ENCODE data around the gene INMT.

INMT gene

DNA sequence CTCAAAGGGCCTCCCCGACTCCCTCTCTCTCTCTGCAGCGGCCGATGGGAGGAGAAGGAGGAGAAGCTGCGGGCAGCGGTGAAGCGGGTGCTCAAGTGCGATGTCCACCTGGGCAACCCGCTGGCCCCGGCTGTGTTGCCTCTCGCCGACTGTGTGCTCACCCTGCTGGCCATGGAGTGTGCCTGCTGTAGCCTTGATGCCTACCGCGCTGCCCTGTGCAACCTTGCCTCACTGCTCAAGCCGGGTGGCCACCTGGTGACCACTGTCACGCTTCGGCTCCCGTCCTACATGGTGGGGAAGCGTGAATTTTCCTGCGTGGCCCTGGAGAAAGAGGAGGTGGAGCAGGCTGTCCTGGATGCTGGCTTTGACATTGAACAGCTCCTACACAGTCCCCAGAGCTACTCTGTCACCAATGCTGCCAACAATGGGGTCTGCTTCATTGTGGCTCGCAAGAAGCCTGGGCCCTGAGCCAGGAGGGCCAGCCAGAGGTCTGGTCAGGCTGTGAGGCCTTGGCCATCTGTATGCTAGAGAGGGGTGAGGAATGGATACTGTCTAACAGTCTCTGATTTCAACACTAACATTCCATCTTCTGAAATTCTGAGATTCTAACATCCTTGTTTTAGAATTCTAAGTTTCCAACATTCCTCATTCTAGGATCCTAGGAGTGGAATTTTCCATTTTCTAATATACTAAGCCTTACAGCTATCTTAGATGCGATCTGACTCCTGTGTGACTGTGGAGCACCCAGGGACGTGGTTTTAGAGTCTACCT, 3.6 kb downstream of the INMT start:
- DNase-seq, result no peak

DNA sequence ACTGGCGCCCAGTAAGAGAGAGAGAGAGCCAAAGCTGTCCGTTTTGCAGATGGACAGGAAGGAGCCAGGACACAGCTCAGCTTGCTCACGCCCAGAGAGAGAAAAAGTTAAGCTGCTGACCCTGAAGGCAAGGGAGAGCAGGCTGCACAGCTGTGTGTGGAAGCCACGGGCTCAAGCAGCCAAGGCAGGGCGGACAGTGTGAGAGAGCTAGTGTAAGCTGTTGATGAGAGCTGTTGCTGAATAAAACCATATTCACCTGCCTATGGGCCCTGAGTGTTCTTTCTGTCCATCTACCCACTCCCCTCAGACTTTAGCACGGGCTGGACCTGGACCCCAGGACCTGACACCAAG, 5.4 kb downstream of the INMT start:
- DNase-seq, result no peak

DNA sequence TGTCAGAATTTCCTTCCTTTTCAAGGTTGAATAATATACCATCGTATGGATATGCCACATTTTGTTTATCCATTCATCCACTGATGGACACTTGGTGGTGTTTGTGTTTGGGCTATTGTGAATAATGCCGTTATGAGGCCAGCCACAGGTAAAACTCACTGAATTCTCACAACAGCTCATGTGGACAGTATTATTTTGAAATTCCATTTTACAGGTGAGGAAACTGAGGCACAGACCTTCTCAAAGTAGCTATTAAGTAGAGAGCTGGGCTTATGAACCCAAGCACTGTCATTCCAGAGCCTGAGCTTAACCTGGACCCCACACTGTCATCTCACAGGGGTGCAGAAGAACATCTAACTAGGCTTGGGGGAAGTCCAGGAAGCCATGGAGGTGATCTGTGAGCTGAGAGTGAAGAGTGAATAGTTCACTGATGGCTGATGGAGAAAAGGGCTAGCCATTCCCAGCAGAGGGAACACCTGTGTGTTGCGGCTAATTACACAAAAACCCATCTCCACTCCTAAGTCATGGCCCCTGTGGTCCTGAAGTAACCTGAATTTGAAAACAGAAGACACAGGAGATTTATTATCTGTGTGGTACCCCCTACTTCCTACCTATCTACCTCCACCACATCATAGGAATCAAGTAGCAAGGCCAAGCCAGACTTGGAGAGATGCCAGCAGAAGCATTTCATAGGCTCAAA, 8.7 kb downstream of the INMT start:
- DNase-seq, result no peak

DNA sequence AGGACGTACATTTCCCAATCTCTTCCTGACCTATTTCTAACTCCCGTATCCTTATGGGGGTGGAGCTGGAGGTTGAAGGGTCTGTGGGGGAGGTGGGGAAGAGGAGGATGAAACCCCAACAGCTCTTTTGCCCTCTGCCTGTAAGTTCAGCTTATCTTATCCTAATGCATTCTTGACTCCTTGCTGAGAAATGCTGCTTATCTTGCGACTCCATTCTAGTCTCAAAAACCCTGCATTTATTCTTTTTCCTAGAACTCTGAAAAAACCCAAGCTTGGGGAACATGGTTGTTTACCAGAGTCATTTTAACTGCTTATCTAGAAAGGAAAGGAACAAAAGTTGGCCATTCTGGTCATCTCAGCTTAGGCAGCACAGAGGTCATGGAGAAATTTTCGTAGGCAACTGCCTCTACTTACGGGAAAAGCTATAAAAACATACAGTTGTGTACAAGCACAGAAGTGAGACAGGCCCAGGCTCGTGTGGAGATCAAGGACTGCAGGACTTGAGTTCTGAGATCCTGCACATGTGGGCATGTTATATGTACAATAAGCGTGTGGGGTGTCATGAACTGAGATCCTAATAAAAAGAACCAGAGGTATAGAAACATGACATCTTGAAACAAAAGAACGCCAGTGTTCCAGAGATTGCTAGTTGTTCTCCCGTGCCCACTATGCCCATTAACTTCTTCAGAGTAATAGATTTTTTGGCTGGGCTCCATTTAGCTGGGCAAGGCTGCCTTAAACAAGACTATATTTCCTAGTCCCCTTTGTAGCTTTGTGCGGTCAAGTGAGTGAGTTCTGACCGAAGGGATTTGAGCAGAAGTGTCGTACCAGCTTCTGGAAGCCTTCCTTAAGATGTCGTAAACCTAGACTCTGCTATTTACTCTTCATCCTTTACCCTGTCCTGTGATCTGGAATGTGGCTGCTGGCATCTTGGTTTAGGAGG, 9.6 kb downstream of the INMT start:
- DNase-seq, result no peak

DNA sequence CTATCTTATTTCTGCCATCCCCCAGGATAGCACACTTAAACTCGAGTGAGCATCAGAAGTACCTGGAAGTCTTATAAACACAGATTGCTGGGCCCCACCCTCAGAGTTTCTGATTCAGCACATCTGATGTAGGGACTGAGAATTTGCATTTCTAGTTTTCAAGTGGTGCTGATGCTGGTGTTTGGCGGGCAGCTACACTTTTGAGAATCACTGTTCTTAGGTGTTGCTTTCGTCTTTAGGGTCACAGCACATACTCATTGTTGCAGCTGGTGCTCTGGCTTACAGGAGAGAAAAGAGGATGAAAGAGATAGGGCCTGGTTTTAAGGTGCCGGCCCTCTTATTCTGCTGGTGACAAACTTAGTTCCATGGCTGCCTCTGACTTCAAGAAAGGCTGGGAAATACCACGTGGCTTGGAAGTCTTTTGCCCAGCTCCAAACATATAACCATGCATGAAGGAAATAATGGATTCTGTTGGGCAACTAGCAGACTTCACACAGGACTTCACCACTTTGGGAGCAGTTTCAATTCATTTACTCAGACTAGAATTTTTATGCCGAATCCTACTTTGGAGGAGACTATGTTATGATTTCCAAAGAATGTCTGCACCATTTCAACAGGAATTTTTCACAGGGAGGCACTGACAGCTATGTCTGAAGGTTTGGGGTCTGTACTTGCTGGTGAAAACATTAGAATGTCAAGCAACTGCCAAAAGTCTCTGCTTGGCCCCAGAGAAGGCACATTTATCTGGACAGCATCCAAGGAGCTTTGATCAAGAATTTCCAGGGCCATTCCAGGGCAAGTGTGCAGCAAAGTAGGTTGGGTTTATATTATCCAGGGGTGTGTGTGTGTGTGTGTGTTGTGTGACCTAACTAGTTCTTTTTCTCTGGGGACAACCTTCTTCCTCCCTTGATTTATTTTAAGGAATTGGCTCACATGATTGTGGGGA, 12.4 kb downstream of the INMT start:
- DNase-seq, result no peak

DNA sequence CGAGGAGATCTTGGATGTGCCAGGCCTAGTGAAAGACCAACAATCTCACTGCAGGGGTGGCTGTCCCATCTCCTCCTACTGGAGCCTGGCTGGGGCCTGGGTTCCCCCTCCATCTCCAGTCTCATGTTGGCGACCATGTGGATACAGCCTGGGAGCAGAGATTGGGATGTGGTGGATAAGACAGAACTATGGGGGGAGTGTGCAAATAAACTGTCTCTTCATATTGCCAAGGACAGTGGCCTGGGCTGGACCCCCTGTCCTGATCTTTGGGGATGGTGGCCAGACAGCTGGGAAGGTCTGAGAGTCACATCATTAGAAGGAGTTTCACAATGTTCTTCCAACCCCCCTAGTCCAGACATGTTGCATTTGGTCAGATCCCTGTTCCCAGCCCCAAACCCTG, 13.5 kb downstream of the INMT start:
- DNase-seq, result no peak

DNA sequence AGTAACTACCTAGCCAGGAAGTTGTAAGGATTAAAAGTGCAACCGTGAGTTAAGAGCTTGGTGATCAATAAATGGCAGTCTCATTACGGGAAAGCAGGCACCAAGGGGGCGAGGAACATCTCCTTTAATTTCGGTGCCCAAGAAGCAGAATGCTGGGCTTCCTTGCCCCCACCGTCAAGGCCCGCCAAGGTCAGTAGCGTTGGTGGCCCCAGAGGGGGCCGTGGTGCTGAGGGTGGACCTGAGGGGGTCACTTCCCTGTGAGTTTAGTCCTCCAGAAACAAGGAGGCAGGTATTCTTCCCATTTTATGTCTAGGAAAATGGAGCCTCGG, 18.9 kb downstream of the INMT start:
- no peak for DNase-seq

DNA sequence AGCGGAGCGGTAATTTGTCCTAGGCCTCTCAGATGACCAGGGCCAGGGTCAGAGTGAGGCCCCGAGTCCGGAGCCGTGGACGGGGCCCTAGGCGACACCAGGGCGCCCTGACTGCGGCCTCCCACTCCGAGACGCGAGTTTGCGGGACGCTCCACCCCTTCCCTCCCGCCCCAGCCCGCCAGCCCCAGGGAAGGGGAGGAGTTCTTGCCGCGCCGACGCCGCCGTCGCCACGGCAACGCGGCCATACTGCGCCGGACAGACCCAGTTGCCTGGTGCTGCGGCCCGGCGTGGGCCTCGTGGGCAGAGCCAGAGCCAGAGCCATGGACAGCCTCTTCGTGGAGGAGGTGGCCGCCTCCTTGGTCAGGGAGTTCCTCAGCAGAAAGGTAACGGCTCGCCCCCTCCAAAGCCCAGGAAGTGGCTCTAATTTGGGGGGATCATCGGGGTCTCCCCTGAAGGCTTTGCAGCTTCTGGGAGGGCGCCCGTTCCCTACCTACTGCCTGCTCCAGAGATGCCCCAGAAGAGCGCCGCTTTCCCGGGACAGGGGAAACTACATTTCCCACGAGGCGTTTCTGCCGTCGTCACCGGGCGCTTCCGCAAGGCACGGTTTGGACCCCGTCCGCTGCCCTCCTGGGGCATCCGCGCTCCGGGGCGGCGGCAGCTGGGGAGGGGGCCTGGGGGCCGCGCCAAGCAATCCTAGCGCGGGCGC, 19.4 kb downstream of the INMT start, which contains the start of gene MINDY4:
TSS of gene MINDY4 (plus strand) at position 244 of the 706 bp plus-strand sequence. CDS start at position 321, 77 bp downstream.
- peak; percentile 55 for DNase-seq

DNA sequence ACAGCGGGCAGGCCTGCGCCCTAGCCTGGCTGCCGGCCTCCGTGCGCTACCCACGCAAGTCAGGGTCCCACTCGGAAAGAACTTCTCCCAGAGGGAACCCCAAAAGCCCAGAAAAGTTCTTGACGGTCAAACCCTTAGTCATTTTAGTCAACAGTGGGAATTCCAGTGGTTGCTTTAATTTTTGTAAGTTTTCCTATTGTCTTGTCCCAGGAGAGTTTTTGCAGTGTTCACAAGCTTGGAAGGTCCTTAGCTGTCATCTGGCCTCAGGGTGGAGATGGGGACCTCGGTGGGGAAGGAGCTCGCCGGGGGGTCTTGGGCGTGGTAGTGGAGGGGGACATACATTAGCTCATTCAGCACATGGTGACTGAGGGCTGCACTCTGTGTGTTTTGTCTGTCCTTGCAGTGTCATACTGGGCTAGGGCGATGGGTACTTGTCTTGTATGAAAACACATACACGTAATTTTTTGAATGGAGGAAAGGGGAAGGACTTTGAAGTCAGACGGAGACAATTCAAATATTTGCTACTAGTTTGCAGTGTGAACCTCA, 20.0 kb downstream of the INMT start:
- DNase-seq, result no peak

DNA sequence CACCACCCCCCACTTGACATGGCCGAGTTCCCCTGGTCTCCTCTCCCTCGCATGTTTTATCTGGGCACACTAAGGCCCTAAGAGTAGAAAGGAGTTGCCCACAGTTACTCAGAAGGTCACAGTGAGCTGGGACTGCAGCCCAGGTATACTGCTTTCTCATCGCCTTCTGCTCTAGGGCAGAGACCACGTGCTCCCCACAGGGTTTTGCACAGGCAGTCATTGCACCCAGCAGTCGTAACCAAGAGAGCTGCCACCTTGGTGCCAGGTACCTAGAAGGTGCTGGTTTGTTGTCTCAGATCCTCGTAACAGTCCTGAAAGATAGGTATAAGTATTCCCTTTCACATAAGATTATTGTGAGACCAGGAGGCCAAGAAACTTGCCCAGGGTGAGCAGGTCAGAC, 21.0 kb downstream of the INMT start:
- no peak for DNase-seq

DNA sequence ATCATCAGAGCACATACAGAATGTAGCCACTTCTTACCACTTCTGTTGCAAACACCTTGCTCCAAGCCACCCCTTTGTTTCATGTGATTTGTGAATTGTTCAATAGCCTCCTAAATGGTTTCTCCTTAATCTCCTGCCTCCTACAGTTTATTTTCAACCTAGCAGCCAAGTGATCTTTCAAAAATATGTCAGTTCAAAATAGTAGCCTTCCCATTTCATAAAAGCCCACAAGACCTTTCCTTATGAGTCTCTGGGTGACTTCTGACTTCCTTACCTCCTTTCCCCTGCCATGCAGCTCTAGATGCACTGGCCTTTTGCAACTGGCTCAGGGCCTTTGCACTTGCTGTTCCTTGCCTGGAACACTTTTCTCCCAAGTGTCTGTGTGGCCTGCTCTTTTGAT, 24.1 kb downstream of the INMT start:
- no peak for DNase-seq

DNA sequence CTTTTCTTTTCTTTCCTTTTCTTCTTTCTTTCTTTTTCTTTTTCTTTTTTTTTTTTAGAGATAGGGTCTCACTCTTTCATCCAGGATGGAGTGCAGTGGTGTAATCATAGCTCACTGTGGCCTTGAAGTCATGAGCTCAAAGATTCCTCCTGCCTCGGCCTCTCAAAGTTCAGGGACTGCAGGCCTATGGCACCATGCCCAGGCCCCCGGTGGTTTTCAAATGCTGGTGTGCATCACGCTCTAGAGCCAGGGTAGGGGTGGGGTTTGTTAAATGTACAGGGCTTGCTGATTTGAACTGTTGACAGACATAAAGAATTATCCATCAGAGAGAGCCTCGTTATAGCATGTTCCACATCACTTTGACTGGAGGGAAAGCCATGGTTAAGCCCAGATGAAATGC, 25.0 kb downstream of the INMT start:
- no peak for DNase-seq

DNA sequence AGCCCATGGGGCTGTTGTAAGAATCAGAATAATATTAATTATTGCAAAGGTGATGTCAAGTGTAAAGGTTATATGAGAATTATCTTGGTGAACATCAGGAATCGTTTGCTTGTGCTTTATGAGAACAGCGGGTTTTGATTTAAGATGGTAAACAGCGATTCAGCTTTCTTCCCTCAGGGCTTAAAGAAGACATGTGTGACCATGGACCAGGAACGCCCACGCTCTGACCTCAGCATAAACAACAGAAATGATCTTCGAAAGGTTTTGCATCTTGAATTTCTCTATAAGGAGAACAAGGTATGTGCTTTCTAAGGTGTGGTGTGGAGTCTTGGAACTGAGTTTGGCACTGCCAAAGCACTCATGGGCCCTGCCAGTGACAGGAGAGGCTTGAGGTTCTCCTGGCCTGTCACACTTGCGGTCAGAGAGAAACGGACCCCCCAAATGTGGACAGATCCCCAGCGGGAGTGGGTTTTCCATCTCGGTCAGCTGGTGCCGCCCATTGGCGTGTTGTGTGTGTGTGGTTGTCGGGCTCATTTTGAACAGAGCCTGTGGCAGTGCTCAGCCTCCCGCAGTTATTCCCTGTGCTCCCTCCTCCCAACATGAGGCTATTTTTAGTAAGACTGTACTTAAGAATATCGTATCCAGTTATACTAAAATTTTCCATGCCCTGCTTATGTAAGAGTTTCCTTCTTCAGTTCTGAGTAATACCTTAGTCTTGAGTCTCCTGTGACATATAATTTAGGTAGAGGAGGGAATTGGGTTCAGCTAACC, 26.5 kb downstream of the INMT start:
- no peak for DNase-seq

DNA sequence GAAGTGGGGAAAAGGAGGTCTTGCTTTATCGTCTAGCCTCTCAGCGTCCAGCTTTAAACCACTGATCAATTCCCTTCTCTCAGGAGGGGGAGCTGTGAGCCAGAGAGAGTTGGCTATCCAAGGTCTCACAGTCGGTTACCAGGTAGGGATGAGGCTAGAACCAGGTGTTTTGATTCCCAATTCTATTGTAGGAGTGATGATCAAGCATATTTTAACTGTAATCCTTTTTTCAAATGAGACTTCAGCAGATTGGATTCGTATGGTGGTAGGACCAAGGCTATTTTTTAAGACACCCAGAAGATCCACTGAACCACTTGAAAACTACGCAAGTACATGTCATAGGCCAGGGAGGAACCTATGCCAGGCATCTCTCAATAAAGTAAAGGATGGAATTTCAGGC, 27.6 kb downstream of the INMT start:
- no peak for DNase-seq

DNA sequence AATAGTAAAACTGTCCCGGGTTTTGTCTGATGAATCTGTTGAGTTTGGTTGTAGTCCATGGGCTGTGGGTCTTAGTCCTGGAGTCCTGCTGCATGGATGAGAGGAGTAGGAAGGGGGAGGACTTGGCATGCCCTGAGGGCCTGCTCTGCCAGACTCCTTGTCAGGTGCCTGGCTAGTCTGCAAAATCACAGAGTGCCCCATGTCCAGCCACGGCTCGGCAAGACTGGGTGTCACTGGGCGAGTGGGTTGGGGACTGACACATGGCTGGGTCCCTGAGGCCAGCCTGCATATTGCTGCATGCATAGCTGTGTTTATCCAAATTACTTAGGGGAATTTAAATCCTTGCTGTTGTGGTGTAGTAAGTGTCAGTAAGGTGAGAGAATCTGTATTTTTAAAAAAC, 29.0 kb downstream of the INMT start:
- no peak for DNase-seq

DNA sequence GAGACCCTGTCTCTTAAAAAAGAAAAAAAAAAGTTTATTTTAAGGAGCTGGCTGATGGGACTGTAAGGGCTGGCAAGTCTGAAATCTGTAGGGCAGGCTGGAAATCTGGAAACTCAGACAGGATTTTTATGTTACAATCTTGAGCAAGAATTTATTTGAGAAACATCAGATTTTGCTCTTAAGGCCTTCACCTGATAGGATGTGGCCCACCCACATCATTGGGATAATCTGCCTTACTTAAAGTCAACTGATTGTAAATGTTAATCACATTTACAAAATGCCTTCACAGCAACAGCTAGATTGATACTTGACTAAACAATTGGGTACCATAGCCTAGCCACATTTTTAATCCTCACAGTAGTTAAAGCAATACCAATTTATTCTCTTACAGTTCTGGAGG, 30.8 kb downstream of the INMT start:
- no peak for DNase-seq

DNA sequence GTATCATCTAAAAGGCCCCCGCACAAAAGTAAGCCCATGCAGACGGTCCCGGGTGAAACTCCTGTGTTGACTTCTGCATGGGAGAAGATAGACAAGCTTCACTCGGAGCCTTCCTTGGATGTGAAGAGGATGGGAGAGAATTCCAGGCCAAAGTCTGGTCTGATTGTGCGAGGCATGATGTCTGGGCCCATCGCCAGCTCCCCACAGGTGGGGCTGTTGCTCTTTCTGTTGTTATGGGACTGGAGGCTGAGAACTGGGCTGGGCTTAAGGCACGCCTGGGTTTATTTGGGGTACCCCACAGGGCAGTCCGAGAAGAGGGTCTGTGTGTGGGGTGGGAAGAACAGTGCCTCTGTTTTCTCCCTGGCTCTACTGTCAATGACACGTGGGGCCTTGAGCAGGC, 33.9 kb downstream of the INMT start:
- no peak for DNase-seq

DNA sequence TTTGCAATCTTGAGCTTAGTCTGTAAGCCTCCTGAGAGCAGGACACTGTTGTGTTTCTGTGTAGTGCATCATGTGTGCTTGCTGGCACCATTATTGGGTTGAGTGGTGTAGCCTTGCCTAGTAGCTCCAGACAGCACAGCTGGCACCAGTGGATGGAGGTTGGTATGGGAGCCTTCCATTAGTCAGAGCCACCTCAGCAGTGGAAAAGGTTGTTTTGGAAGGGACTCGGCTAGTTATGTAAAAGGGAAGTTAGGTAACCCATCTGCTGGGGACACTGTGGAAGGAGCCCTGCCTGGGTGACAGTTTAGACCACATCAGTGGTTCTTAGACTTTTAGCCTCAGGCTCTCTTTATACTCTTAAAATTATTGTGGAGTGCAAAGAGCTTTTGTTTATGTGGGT, 35.6 kb downstream of the INMT start:
- DNase-seq, result no peak

DNA sequence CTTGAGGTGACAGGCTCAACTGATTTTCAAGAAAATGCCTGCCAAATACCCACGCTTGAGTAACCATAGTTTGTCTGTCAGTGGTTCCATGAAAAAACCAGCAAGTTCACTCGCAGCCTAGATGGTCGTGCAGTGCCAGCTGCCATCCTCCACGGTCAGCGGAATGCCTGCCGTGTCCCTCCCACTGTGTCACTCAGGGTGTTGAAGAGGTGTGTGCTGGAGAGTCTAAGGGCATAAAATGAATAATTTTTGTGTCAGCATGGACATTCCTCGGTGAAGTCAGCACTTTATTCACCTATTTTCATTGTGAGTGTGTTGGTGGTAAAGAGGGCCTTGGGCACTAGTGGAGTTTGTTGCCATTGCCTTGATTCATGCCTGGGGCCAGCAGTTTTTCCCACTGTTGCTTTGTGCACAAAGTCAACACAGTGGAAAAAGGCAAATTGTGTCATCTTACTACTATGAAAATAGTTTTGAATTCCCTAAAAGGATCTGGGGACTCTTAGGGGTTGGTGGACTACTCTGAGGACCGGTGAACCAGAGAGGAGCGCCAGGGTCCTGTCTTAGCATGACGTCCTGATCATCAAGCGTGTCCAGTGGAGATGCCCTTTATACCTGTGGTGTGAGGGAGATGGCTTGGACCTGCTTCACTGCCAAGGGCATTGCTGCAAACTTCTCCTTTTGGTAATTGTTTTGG, 36.9 kb downstream of the INMT start:
- DNase-seq, result no peak

DNA sequence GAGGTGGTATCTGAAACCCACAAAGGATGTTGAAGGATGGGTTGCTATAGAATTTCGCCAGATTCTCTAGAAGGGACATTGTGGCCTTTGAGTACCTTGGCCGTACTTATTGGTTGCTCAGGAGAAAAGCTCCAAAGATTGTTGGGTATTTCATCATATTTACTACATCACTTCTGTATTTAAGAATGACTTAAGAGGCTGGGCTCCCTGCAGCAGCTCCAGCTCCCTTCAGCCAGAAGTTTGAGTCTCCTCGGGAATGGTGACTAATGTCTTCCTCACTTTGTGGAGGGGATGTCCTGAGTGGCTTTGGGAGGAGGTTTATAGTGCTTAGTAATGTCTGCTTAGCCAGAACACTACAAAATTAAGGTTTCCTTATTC, 37.4 kb downstream of the INMT start:
- DNase-seq, result no peak
